HG02610 (cell line): Measurements from ENCODE around the gene SAMSN1.

Experiments
- ATAC-seq: cut with Tn5 transposase; IDR thresholded peaks from one replicate; pipeline ENCODE4 v1.9.1; 2021; ENCODE audit warnings: mild to moderate bottlenecking, moderate library complexity; ENCODE audit not compliant: unreplicated experiment

The SAMSN1 gene

GRCh38 chr21:14545906-14546480 lies at the start of gene SAMSN1:
TSS of gene SAMSN1 (minus strand) at chr21:14546315. CDS start at chr21:14546261, 54 bp downstream.
- ATAC-seq, result peak; percentile 84

DNA sequence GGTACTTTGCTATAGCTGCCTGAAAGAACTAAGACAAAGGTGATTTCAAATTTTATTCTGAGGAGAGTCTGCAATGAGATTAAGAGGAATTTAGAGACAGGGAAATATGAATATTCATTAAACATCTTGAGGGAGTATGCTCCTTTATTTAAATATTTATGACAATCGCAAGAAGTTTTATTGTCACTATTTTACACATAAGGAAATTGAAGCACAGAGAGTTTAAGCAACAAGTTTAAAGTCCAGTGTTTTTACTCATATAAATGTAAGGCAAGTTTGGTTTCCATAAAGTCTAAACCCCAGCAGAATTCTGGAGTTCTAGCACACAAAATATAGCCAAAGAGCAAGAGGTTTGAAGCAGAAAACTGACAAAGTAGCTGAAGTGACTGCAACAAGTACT lies 49.3 kb upstream of the SAMSN1 start:
- ATAC-seq, result no peak

DNA sequence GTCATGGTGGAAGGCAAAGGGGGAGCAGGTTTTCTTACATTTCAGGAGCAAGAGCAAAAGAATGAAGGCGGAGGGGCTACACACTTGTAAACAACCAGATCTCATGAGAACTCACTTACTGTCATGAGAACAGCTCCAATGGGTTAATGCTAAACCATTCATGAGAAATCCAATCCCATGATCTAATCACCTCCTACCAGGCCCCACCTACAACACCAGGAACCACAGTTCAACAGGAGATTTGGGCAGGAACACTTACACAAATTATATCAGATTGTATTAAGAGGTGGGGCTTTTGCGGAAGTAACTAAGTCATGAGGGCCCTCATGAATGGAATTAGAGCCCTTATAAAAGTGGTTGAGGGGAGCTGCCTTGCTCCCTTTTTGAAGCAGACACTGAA lies 48.9 kb upstream of the SAMSN1 start:
- no peak for ATAC-seq

DNA sequence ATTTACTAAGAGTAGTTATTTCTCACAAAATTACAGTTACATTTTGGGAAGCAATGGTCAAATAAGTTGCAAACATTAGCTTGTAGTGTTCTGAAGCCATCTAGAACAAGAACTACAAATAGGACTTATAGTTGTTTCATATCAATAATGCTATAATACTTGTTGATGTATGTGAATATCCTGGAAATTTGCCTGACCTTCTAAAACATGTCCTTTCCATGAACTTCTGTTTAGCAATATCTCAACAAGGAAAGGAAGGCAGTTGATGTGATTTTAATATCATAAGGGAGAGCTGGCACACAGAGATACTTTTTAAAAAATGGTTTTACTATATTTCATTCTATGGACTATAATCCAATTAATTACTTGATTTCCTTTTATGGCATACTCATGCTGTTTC lies 47.1 kb upstream of the SAMSN1 start:
- ATAC-seq, result no peak

DNA sequence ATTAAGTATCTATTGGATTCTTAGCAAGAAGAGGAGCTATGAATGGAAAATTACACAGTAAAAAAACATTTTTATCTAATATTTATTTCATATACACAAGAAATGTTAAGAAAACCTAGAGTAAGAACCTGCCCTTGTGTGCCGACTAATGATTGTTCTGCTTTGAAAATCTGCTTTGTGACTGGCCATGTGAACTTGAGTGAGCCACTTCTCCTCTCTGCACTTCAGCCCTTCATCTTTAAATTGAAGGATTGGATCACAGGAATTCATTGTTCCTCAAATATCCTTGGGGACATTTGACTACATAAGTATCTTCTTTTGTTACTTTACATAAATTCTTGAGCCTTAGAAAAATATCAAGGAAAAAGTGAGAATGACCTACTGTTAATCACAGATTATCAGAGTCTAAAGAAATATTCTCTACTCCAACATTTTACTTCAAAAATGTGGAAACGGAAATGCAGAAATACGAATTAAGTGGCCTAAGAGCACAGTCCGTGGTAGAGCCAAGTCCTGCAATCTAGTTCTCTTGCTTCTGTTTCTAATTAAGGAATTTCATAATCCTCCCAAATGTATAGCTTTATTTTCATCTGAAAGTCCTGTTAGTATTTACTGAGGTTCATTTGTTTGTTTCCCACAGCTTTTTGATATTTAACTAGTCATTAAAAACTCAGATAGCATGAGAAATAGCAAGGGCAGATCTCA lies 46.3 kb upstream of the SAMSN1 start:
- no peak for ATAC-seq

DNA sequence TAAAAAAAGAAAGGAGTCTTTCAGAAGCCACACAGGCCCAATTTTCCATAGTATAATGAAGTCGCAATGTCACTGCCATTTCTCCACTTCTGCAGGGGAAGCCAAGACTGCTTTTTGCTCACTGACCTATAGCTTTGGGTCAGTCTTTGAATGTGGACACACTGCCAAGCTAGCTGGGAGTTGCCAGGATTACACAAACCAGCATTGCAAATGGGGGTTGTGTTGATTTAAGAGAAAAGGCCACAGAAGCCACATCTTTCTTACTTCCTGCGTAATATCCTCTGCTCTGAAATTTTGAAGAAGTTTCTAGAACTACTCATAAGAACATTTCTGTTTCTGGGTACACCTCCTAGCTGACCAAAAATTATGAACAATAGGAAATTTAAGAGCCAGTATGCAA lies 45.8 kb upstream of the SAMSN1 start:
- no peak for ATAC-seq

- peak; percentile 62 for ATAC-seq
Measured at GRCh38 chr21:14591377-14591776, 45.3 kb upstream of the SAMSN1 start.

GRCh38 chr21:14589855-14590563 lies 43.9 kb upstream of the SAMSN1 start:
- ATAC-seq, result peak; percentile 72

- no peak for ATAC-seq
Measured at GRCh38 chr21:14587266-14587665, 41.2 kb upstream of the SAMSN1 start.

GRCh38 chr21:14585122-14585521 lies 39.0 kb upstream of the SAMSN1 start:
- ATAC-seq, result no peak

DNA sequence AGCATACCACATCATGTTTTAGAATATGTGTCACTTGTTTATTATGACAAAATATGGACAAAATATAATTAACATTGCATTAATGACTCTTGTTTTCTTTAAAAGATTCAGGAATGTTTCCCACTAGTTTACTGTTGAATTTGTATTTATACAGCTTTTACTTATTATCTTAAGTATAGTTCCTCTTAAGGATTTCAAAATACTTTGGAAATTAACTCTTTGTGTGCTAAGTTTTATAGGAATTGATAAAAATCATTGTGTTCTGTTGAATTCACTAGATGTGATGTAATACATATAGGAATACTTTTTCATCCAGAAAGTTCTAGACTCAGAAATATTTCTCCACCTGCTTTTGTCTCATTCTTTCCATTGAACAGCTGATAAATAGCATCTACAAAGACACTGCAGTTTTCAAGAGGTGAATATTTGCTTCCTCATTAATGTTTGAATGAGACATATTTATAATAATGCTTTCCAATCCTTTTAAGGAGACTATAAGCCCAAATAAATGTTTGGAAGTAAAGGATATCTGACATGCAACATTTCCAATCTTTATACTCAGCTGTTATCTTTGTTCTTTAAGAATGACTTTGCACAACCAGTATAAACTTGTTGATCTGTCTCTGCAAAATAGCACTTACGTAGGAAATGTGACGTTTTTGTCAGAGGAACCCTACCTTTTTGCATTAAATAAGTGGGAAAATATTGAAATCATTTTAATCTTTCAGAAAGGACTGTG lies 38.4 kb upstream of the SAMSN1 start:
- ATAC-seq, result no peak

- no peak for ATAC-seq
Measured at GRCh38 chr21:14583629-14584255, 37.6 kb upstream of the SAMSN1 start.

DNA sequence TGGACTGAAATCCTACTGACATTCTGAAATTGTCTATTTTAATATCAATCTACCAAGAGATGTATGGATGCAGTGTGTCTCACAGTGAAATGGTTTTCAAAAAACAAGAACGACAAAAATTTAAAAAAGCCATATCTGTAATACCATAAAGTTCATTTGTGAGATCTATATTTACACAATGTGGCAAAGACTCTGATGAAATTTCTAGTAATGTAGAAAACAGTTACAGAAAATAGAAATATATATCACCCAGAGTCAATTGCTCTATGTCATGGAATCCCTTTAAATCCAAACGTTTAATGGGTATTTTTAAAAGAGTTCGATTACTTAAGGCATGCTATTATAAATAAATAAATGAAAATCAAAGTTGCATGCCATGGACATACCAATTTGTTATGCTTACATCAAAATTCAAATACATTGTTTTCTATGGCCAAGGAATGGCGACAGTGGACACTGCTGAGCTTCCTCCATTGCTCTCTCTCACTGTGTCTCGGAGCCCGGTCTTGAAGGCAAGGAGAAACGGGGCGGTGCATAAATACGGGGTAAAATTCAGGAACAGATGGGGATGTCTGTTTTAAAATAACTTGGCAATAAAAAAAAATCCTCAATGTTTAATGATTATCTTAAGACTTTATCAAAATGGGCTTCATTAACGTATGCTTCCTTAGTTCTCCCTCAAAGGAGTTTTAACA lies 37.0 kb upstream of the SAMSN1 start:
- ATAC-seq, result no peak

DNA sequence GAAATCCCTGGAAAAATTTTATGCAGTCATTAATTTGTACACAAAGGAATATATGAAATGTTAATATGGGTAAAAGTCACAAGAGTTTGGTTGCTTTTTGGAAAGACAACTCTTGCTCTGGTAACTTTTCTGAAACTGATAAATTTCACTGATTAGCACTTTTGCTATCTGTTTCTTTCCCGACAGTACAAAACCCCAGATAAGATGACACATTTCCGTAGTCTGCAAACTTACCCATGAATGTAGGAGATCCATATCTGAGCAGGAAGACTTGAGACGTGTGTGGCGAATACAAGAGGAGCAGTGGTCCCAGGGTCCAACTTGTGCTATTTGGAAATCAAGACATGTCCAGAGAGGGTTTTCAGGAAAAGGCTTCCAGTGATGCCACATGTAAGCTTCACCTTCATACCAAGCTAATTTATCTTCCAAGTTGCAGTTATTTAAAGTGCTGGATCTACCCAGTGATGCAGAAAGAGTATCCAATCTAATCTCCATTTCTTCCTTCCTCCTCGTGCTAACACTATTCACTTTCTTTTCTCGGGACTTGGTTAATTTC lies 35.9 kb upstream of the SAMSN1 start:
- no peak for ATAC-seq

GRCh38 chr21:14573244-14573643 lies 27.1 kb upstream of the SAMSN1 start:
- ATAC-seq, result no peak

- ATAC-seq, result peak; percentile 76
Measured at GRCh38 chr21:14572204-14572780, 26.2 kb upstream of the SAMSN1 start.

- no peak for ATAC-seq
Measured at GRCh38 chr21:14569868-14570267, 23.8 kb upstream of the SAMSN1 start.

GRCh38 chr21:14569026-14569621 lies 23.0 kb upstream of the SAMSN1 start:
- no peak for ATAC-seq
